ENCODE measurements around the gene SPTLC1. TPM values are rescaled to one million over a fixed set of nuclear protein-coding genes. Genes with fewer than 3 reads are reported as not detected.

The SPTLC1 gene
- total and polyA plus RNA-seq, 2 of the 13 experiments (the other 11 are each of a cell fraction or from before 2014, with no cell fraction given) = 56.2 to 72.5 TPM

DNA sequence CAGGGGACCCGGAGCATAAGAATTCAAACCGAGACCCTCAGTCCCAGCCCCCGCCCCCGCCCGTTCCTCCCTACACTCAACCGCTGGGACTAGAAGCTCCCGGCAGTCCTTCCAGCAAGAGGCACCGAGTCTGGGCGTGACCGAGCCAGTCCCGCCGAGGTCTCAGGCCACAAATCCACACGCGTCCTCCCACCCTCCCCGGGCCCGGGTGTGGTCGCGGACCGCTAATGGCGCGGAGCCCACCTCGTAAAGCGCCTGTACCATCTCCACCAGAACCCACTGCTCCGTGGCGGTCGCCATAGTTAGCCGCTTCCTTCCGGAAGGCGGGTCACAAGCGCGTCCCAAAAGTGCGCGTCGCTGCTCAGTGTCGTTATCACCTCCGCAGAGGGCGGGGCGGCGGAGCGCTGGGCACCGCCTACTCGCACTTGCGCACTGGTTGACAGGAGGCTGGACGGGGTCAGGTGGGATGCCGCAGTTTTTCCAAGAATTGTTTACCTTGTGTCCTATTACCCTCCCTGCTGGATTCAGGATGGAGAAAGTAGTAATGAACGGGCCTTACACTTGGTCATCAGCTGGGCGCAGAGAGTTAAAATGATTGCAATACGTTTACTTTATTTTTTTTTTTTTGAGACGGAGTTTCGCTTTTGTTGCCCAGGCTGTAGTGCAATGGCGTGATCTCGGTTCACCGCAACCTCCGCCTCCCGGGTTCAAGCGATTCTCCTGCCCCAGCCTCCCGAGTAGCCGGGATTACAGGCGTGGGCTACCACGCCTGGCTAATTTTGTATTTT, at the start of gene SPTLC1 (continued):
- TF ChIP-seq ZNF691 (CRISPR knock-in tag; IDR thresholded peaks at IDR 0.05; ENCODE audit: borderline replicate concordance, low read depth) (peak; percentile 38; the same call in 1 of the 2 replicates), SATB2 (CRISPR knock-in tag; IDR thresholded peaks at IDR 0.05) (no peak), ZNF841 (CRISPR knock-in tag; IDR thresholded peaks at IDR 0.05; ENCODE audit: borderline replicate concordance) (no peak), HDAC1 (CRISPR knock-in tag; IDR thresholded peaks at IDR 0.05) (peak; percentile 92), TCF12 (IDR thresholded peaks at IDR 0.05) (no peak), TCF12 (CRISPR knock-in tag; IDR thresholded peaks at IDR 0.05) (no peak), RFXANK (CRISPR knock-in tag; IDR thresholded peaks at IDR 0.05) (0 out of 2 replicates have a peak, but pooled peaks have one; percentile 46), FOXA3 (CRISPR knock-in tag; IDR thresholded peaks at IDR 0.05) (peak; percentile 78), ZNF337 (CRISPR knock-in tag; IDR thresholded peaks at IDR 0.05; ENCODE audit: borderline replicate concordance, low read depth) (no peak), HDAC6 (IDR thresholded peaks at IDR 0.05; ENCODE audit: low read depth, low read length) (no peak), ZNF790 (CRISPR knock-in tag; IDR thresholded peaks at IDR 0.05; ENCODE audit: borderline replicate concordance) (no peak), RELA (CRISPR knock-in tag; IDR thresholded peaks at IDR 0.05) (no peak), MIER3 (CRISPR knock-in tag; IDR thresholded peaks at IDR 0.05; ENCODE audit: borderline replicate concordance) (peak; percentile 75; the same call in 1 of the 2 replicates), NFE2L1 (CRISPR knock-in tag; IDR thresholded peaks at IDR 0.05; ENCODE audit: borderline replicate concordance) (no peak), ZNF260 (CRISPR knock-in tag; IDR thresholded peaks at IDR 0.05; ENCODE audit: borderline replicate concordance, low read depth) (no peak), ZNF552 (CRISPR knock-in tag; IDR thresholded peaks at IDR 0.05; ENCODE audit: borderline replicate concordance) (no peak), AGO1 (IDR thresholded peaks at IDR 0.05; ENCODE audit: low read depth, low read length, poor library complexity, severe bottlenecking) (peak; percentile 35), EEA1 (CRISPR knock-in tag; IDR thresholded peaks at IDR 0.05; ENCODE audit: borderline replicate concordance) (no peak)
- TF ChIP-seq, protein P1, sequence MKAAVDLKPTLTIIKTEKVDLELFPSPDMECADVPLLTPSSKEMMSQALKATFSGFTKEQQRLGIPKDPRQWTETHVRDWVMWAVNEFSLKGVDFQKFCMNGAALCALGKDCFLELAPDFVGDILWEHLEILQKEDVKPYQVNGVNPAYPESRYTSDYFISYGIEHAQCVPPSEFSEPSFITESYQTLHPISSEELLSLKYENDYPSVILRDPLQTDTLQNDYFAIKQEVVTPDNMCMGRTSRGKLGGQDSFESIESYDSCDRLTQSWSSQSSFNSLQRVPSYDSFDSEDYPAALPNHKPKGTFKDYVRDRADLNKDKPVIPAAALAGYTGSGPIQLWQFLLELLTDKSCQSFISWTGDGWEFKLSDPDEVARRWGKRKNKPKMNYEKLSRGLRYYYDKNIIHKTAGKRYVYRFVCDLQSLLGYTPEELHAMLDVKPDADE (CRISPR knock-in tag; IDR thresholded peaks at IDR 0.05) = no peak
- TF ChIP-seq, protein P2, sequence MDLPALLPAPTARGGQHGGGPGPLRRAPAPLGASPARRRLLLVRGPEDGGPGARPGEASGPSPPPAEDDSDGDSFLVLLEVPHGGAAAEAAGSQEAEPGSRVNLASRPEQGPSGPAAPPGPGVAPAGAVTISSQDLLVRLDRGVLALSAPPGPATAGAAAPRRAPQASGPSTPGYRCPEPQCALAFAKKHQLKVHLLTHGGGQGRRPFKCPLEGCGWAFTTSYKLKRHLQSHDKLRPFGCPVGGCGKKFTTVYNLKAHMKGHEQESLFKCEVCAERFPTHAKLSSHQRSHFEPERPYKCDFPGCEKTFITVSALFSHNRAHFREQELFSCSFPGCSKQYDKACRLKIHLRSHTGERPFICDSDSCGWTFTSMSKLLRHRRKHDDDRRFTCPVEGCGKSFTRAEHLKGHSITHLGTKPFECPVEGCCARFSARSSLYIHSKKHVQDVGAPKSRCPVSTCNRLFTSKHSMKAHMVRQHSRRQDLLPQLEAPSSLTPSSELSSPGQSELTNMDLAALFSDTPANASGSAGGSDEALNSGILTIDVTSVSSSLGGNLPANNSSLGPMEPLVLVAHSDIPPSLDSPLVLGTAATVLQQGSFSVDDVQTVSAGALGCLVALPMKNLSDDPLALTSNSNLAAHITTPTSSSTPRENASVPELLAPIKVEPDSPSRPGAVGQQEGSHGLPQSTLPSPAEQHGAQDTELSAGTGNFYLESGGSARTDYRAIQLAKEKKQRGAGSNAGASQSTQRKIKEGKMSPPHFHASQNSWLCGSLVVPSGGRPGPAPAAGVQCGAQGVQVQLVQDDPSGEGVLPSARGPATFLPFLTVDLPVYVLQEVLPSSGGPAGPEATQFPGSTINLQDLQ (CRISPR knock-in tag; IDR thresholded peaks at IDR 0.05) = 0 out of 2 replicates have a peak, but pooled peaks have one; percentile 43
- TF ChIP-seq, protein P3, sequence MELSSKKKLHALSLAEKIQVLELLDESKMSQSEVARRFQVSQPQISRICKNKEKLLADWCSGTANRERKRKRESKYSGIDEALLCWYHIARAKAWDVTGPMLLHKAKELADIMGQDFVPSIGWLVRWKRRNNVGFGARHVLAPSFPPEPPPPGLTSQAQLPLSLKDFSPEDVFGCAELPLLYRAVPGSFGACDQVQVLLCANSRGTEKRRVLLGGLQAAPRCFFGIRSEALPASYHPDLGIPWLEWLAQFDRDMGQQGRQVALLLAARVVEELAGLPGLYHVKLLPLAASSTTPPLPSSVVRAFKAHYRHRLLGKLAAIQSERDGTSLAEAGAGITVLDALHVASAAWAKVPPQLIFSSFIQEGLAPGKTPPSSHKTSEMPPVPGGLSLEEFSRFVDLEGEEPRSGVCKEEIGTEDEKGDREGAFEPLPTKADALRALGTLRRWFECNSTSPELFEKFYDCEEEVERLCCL (CRISPR knock-in tag; IDR thresholded peaks at IDR 0.05; ENCODE audit: borderline replicate concordance) = no peak
- TF ChIP-seq, protein P4, sequence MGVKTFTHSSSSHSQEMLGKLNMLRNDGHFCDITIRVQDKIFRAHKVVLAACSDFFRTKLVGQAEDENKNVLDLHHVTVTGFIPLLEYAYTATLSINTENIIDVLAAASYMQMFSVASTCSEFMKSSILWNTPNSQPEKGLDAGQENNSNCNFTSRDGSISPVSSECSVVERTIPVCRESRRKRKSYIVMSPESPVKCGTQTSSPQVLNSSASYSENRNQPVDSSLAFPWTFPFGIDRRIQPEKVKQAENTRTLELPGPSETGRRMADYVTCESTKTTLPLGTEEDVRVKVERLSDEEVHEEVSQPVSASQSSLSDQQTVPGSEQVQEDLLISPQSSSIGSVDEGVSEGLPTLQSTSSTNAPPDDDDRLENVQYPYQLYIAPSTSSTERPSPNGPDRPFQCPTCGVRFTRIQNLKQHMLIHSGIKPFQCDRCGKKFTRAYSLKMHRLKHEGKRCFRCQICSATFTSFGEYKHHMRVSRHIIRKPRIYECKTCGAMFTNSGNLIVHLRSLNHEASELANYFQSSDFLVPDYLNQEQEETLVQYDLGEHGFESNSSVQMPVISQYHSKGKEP (CRISPR knock-in tag; IDR thresholded peaks at IDR 0.05) = no peak
